Glutamatergic neuron (in vitro differentiated cells): Measurements from ENCODE around the gene ESYT1. TPM values are rescaled to one million over a fixed set of nuclear protein-coding genes. Genes with fewer than 3 reads are reported as not detected.

ENCODE experiments used
- DNase-seq: peaks from one replicate; pipeline ENCODE4 v3.0.0; 2022
- H3K27ac Mint-ChIP-seq: one replicate; pipeline ENCODE4 v1.8.0; 2020; ENCODE audit warnings: mild to moderate bottlenecking, mixed read lengths, inconsistent platforms; ENCODE audit not compliant: unreplicated experiment
- H3K27me3 Mint-ChIP-seq: one replicate; pipeline ENCODE4 v1.8.0; 2020; ENCODE audit warnings: mild to moderate bottlenecking, moderate library complexity, mixed read lengths, inconsistent platforms; ENCODE audit not compliant: unreplicated experiment
- H3K36me3 Mint-ChIP-seq: one replicate; pipeline ENCODE4 v1.8.0; 2020; ENCODE audit warnings: mild to moderate bottlenecking, mixed read lengths, inconsistent platforms; ENCODE audit not compliant: unreplicated experiment
- H3K4me1 Mint-ChIP-seq: one replicate; pipeline ENCODE4 v1.8.0; 2020; ENCODE audit warnings: mild to moderate bottlenecking, low read depth, mixed read lengths, inconsistent platforms; ENCODE audit not compliant: unreplicated experiment
- H3K4me3 Mint-ChIP-seq: one replicate; pipeline ENCODE4 v1.8.0; 2020; ENCODE audit warnings: mild to moderate bottlenecking, mixed read lengths, inconsistent platforms; ENCODE audit not compliant: unreplicated experiment
- H3K9me3 Mint-ChIP-seq: one replicate; pipeline ENCODE4 v1.8.0; 2020; ENCODE audit warnings: mild to moderate bottlenecking, moderate library complexity, mixed read lengths, inconsistent platforms; ENCODE audit not compliant: unreplicated experiment
- total RNA-seq: library from RNA; stranded (reverse); fragmentation: NEBNext Ultra II Directional; extraction: Animal tissue kit (Norgen Biotek cat#: 25700); gene quantifications from one replicate; pipeline ENCODE4 v1.2.1, GENCODE V29; 2021; ENCODE audit not compliant: unreplicated experiment
- TF ChIP-seq, protein P1 (sequence below): fragments of 200-600 bp; sonication (generic); IDR thresholded peaks from one replicate; pipeline ENCODE4 v1.5.0; 2021; ENCODE audit not compliant: partially characterized antibody, unreplicated experiment

ESYT1 gene
- total RNA-seq, 1 donor from 2014 or later, result 144 TPM

DNA sequence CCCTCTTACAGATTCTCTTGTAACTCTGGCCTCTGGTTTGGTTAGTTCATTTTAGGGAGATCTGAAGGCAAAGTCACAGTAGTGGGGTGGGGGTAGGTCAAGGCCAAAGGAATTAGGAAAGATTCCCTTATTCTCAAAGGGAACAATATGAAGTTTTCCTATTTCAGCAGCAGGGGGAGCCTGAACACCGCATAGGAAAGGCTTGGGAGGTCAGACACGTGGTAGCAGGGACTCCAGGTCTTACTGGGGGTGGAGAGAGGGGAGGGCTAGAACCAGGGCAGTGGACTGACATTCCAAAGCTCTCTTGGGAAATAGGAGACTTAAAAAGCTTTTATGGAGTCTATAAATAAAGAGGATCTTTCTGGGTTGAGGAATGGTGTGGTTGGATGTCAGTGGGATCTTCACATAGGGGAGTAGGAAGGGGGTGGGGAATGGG lies 8.7 kb upstream of the ESYT1 start:
- TF ChIP-seq, protein P1, sequence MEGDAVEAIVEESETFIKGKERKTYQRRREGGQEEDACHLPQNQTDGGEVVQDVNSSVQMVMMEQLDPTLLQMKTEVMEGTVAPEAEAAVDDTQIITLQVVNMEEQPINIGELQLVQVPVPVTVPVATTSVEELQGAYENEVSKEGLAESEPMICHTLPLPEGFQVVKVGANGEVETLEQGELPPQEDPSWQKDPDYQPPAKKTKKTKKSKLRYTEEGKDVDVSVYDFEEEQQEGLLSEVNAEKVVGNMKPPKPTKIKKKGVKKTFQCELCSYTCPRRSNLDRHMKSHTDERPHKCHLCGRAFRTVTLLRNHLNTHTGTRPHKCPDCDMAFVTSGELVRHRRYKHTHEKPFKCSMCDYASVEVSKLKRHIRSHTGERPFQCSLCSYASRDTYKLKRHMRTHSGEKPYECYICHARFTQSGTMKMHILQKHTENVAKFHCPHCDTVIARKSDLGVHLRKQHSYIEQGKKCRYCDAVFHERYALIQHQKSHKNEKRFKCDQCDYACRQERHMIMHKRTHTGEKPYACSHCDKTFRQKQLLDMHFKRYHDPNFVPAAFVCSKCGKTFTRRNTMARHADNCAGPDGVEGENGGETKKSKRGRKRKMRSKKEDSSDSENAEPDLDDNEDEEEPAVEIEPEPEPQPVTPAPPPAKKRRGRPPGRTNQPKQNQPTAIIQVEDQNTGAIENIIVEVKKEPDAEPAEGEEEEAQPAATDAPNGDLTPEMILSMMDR, result peak; percentile 75
- Mint-ChIP-seq H3K27me3 (peaks cover 15% of the 10 kb centered on the region), H3K9me3 (peaks cover 17% of the 10 kb centered on the region), H3K27ac (peak overlapping the region; percentile 62), H3K4me3 (peak overlapping the region; percentile 98), H3K36me3 (no peaks in the 10 kb centered on the region), H3K4me1 (peaks cover 18% of the 10 kb centered on the region)
- peak; percentile 51 for DNase-seq

DNA sequence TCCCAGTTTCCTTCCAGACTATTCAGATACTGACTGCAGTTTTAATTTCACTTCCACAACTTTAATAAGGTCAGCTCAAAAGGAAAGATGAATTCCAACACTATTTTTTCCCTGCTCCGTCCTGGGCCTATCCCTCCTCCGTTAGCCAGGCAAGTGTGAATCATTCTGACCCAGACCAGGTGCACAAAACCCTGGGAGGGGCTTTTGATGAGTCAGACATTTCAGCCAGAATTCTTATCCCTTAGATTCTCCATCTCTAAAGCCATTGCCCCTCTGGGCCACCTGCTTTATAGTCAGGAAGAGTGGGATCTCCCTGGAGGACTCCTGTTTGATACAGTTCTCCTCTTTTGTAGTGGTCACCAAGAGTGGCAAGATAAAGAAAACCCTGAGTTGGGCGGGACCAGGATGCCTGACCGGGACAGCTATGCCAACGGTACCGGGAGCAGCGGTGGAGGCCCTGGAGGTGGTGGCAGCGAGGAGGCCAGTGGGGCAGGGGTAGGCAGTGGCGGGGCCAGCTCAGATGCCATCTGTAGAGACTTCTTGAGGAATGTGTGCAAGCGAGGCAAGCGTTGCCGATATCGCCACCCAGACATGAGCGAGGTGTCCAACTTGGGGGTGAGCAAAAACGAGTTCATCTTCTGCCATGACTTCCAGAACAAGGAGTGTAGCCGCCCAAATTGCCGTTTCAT lies 7.8 kb upstream of the ESYT1 start:
- peaks cover 15% of the 10 kb centered on the region for H3K27me3 Mint-ChIP-seq
- TF ChIP-seq, protein P1, result no peak
- H3K36me3 Mint-ChIP-seq, result no peaks in the 10 kb centered on the region
- peak overlapping the region; percentile 46 for H3K4me3 Mint-ChIP-seq
- peaks cover 18% of the 10 kb centered on the region for H3K4me1 Mint-ChIP-seq
- H3K27ac Mint-ChIP-seq, result no peak overlapping the region
- DNase-seq, result no peak
- H3K9me3 Mint-ChIP-seq, result peaks cover 17% of the 10 kb centered on the region

DNA sequence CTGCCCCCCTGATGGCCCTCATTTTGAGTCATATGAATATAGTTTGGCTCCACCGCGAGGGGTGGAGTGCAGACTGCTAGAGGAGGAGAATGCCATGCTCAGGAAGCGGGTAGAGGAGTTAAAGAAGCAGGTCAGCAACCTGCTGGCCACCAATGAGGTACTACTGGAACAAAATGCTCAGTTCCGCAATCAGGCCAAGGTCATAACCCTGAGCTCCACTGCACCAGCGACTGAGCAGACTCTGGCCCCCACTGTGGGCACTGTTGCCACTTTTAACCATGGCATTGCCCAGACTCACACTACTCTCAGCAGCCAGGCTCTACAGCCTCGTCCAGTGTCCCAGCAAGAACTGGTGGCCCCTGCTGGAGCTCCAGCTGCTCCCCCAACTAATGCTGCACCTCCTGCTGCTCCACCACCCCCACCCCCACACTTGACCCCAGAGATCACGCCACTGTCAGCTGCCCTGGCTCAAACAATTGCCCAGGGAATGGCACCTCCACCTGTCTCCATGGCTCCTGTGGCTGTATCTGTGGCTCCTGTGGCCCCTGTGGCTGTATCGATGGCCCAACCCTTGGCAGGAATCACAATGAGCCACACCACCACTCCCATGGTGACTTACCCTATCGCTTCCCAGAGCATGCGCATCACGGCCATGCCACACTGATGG lies 6.7 kb upstream of the ESYT1 start:
- peaks cover 15% of the 10 kb centered on the region for H3K9me3 Mint-ChIP-seq
- H3K27me3 Mint-ChIP-seq, result peaks cover 13% of the 10 kb centered on the region

DNA sequence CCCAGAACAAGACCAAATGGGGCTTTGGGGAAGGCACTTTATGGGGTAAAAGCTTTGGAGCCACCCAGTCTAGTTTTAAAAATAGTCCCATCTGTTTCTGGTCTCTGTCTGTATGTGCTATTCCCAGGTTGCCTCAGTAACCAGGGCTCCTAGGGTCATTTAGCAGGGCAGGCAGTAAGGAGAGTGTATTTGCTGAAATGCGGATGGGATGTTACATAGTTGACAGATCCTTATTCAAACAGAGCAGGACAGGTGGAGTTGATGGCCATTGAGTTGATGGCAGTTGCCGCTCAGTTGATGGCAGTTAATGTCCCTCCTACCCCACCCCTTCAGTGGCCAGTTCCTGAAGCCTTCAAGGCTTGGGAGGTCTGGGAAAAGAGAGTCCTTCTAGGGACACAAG lies 5.4 kb upstream of the ESYT1 start:
- Mint-ChIP-seq H3K4me1 (peaks cover 25% of the 10 kb centered on the region), H3K27ac (no peak overlapping the region)
- TF ChIP-seq, protein P1, result no peak

More for the DNA sequence above, 6.7 kb upstream of the ESYT1 start:
- Mint-ChIP-seq H3K27ac (no peak overlapping the region), H3K4me3 (no peak overlapping the region), H3K36me3 (no peaks in the 10 kb centered on the region), H3K4me1 (peaks cover 18% of the 10 kb centered on the region)
- TF ChIP-seq, protein P1, result no peak
- no peak for DNase-seq

DNA sequence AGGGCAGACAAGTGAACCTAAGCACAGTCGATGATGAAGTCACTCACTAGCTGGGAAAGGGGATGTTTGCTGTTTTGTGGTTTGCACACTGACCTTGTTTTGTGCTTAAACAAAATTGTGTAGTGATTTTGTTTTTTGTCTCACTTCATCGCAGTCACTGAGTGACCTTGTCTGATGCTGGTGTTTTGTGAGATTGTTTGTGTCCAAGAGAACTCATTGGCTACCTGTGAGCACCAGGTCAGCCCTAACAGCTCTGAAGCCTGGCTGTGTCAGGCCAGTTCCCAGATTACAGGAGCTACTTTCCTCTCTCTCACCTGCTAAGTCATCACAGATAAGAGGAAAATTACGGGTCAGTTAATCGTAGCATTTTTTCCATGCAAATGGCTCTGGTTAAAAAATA lies 3.9 kb upstream of the ESYT1 start:
- no peaks in the 10 kb centered on the region for H3K36me3 Mint-ChIP-seq
- peaks cover 13% of the 10 kb centered on the region for H3K27me3 Mint-ChIP-seq
- H3K4me1 Mint-ChIP-seq, result peaks cover 15% of the 10 kb centered on the region
- peaks cover 14% of the 10 kb centered on the region for H3K9me3 Mint-ChIP-seq
- TF ChIP-seq, protein P1, result no peak
- H3K4me3 Mint-ChIP-seq, result peak overlapping the region; percentile 7
- no peak for DNase-seq
- no peak overlapping the region for H3K27ac Mint-ChIP-seq

More for the DNA sequence above, 5.4 kb upstream of the ESYT1 start:
- H3K9me3 Mint-ChIP-seq, result peaks cover 11% of the 10 kb centered on the region
- H3K27me3 Mint-ChIP-seq, result peaks cover 11% of the 10 kb centered on the region
- H3K4me3 Mint-ChIP-seq, result no peak overlapping the region
- no peaks in the 10 kb centered on the region for H3K36me3 Mint-ChIP-seq
- no peak for DNase-seq
